ENCODE data around the gene MYO5A.
"Not testable (repeated sequence)": the region's sequence is repeated elsewhere in the genome, so short reads cannot be mapped to it uniquely, and the experiment has no call there.

MYO5A gene

DNA sequence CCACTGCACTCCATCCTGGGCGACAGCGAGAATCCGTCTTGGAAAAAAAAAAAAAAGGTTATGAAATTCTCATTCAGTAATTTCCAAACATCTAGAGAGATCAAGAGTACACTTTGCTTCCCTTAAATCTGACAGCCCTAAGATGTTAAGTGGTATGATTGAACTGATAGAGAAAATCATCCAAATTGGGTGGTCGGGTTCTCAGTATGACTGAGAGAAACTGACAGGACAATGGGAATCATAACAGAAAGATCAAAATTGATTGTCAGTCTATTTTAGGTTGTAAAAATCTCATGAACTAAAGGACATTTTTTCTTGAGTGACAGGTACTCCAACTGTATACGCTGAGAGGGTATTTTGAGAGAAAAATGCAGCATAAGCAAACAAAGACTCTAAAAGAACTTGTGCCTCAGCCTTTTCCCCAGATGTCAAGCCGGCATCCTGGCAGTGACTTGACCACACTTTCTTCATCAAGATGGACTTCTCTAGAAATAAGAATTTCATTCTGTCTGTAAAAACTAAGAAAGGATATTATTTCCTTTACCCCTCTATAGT lies 65.8 kb downstream of the MYO5A start:
- no peak overlapping the region for H3K4me3 ChIP-seq (ENCODE audit: low read length)
- TF ChIP-seq, protein P1, sequence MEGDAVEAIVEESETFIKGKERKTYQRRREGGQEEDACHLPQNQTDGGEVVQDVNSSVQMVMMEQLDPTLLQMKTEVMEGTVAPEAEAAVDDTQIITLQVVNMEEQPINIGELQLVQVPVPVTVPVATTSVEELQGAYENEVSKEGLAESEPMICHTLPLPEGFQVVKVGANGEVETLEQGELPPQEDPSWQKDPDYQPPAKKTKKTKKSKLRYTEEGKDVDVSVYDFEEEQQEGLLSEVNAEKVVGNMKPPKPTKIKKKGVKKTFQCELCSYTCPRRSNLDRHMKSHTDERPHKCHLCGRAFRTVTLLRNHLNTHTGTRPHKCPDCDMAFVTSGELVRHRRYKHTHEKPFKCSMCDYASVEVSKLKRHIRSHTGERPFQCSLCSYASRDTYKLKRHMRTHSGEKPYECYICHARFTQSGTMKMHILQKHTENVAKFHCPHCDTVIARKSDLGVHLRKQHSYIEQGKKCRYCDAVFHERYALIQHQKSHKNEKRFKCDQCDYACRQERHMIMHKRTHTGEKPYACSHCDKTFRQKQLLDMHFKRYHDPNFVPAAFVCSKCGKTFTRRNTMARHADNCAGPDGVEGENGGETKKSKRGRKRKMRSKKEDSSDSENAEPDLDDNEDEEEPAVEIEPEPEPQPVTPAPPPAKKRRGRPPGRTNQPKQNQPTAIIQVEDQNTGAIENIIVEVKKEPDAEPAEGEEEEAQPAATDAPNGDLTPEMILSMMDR (IDR thresholded peaks at IDR 0.05; ENCODE audit: insufficient read depth, low read depth, low read length, missing control alignments): no peak
- DNase-seq (ENCODE audit: low read depth): no peak

DNA sequence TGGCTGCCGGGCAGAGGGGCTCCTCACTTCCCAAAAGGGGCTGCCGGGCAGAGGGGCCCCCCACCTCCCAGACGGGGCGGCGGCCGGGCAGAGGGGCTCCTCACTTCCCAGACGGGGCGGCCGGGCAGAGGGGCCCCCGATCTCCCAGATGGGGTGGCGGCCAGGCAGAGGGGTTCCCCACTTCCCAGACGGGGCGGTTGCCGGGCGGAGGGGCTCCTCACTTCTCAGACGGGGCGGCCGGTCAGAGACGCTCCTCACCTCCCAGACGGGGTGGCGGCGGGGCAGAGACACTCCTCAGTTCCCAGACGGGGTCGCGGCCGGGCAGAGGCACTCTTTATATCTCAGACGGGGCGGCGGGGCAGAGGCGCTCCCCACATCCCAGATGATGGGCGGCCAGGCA lies 69.0 kb downstream of the MYO5A start:
- not testable (repeated sequence) for H3K4me3 ChIP-seq (ENCODE audit: low read length); DNase-seq (ENCODE audit: low read depth)

DNA sequence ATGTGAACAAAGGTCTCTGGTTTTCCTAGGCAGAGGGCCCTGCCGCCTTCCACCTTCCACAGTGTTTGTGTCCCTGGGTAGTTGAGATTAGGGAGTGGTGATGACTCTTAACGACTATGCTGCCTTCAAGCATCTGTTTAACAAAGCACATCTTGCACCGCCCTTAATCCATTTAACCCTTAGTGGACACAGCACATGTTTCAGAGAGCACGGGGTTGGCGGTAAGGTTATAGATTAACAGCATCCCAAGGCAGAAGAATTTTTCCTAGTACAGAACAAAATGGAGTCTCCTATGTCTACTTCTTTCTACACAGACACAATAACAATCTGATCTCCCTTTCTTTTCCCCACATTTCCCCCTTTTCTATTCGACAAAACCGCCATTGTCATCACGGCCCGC lies 69.4 kb downstream of the MYO5A start:
- not testable (repeated sequence) for DNase-seq (ENCODE audit: low read depth); H3K4me3 ChIP-seq (ENCODE audit: low read length)

DNA sequence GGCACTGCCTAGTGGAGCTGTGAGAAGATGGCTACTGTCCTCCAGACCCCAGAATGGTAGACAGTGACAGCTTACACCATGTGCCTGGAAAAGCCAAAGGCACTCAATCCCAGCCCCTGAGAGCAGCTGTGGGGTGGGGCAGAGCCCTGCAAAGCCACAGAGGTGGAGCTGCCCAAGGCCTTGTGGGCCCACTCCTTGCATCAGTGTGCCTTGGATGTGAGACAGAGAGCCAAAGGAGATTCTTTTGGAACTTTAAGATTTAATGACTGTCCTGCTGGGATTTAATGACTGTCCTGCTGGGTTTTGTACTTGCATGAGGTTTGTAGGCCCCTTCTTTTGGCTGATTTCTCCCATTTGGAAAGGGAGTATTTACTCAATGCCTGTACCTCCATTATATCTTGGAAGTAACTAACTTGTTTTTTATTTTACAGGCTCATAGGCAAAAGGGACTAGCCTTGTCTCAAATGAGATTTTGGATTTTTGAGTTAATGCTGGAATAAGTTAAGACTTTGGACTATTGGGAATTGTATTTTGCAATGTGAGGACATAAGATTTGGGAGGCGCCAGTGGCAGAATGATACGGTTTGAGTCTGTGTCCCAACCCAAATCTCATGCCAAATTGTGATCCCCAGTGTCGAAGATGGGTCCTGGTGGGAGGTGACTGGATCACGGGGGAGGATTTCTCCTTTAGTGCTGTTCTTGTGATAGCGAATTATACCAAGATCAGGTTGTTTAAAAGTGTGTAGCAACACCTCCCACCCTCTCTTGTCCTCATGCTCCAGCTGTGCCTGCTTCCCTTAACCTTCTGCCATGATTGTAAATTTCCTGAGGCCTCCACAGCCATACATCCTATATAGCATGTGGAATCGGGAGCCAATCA lies 80.4 kb downstream of the MYO5A start:
- H3K4me3 ChIP-seq (ENCODE audit: low read length): no peak overlapping the region
- DNase-seq (ENCODE audit: low read depth): no peak
- TF ChIP-seq, protein P1 (IDR thresholded peaks at IDR 0.05; ENCODE audit: insufficient read depth, low read depth, low read length, missing control alignments): no peak

DNA sequence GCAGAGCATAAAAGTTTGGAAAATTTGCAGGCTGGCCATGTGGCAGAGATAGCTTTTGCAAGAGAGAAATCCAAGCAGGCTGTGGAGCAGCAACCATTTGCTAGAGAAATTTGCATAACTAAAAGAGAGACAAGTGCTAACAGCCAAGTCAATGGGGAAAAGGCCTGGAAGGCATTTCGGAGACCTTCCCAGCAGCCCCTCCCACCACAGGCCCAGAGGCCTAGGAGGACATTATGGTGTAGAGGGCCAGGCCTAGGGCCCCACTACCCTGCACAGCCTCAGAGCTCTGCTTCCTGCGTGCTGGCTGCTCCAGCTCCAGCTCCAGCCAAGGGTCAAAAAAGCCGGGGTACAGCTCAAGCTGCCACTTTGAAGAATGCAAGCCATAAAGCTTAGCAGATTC lies 82.7 kb downstream of the MYO5A start:
- DNase-seq (ENCODE audit: low read depth): no peak
- H3K4me3 ChIP-seq (ENCODE audit: low read length): no peak overlapping the region
- TF ChIP-seq, protein P1 (IDR thresholded peaks at IDR 0.05; ENCODE audit: insufficient read depth, low read depth, low read length, missing control alignments): no peak

DNA sequence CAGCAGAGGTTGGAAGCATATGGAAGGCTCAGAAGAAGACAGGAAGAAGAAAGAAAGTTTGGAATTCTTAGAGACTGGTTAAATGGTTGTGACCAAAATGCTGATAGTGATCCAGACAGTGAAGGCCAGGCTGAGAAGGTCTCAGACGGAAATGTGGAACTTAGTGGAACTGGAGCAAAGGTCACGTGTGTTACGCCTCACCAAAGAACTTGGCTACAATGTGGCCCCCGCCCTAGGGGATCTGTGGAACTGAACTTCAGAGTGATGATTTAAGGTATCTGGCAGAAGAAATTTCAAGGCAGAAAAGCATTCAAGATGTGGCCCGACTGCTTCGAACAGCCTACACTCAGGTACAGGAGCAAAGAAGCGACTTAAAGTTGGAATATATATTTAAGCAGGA lies 83.1 kb downstream of the MYO5A start:
- TF ChIP-seq, protein P1 (IDR thresholded peaks at IDR 0.05; ENCODE audit: insufficient read depth, low read depth, low read length, missing control alignments): no peak
- no peak for DNase-seq (ENCODE audit: low read depth)
- H3K4me3 ChIP-seq (ENCODE audit: low read length): no peak overlapping the region

DNA sequence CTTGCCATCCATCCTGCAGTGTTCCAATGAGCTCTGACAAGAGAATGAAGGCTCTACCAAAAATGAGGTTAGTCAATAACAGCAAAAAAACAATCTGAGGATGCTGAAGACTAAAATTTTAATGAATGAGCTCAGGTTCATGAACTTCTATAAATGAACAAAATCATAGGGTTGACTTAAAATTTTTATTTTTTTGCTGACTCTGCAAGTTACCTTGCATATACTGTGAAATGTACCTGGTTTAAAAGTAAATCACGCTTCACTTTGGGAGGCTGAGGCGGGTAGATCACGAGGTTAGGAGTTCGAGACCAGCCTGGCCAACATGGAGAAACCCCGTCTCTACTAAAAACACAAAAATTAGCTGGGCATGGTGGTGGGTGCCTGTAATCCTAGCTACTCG lies 85.5 kb downstream of the MYO5A start:
- DNase-seq (ENCODE audit: low read depth); H3K4me3 ChIP-seq (ENCODE audit: low read length): not testable (repeated sequence)

DNA sequence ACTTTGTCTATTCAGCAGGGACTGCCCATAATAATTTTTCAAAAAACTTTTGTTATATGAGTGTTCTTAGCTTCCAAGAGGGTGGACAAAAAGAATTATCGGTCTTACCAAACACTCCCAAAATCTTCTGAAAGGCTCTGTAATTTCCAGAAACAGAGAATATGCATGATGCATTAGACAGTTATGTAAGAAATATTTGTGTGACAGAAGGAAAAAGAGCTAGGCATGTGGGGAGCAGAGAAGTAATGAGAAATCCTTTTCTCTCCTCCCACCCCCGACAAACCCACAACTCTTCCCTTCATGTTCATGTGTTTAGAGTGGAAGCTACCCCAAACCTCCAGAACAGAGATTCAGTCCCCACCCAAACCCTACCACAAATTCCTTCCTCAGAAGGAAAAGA lies 86.8 kb downstream of the MYO5A start:
- DNase-seq (ENCODE audit: low read depth): no peak
- TF ChIP-seq, protein P1 (IDR thresholded peaks at IDR 0.05; ENCODE audit: insufficient read depth, low read depth, low read length, missing control alignments): no peak
- H3K4me3 ChIP-seq (ENCODE audit: low read length): no peak overlapping the region
